GM21786 (cell line): ENCODE measurements around the gene LEP.
"Not testable (repeated sequence)": the region's sequence is repeated elsewhere in the genome, so short reads cannot be mapped to it uniquely, and the experiment has no call there.

Experiments
- ATAC-seq: cut with Tn5 transposase; IDR thresholded peaks from one replicate; pipeline ENCODE4 v1.9.1; 2021; ENCODE audit not compliant: unreplicated experiment

Gene LEP

DNA sequence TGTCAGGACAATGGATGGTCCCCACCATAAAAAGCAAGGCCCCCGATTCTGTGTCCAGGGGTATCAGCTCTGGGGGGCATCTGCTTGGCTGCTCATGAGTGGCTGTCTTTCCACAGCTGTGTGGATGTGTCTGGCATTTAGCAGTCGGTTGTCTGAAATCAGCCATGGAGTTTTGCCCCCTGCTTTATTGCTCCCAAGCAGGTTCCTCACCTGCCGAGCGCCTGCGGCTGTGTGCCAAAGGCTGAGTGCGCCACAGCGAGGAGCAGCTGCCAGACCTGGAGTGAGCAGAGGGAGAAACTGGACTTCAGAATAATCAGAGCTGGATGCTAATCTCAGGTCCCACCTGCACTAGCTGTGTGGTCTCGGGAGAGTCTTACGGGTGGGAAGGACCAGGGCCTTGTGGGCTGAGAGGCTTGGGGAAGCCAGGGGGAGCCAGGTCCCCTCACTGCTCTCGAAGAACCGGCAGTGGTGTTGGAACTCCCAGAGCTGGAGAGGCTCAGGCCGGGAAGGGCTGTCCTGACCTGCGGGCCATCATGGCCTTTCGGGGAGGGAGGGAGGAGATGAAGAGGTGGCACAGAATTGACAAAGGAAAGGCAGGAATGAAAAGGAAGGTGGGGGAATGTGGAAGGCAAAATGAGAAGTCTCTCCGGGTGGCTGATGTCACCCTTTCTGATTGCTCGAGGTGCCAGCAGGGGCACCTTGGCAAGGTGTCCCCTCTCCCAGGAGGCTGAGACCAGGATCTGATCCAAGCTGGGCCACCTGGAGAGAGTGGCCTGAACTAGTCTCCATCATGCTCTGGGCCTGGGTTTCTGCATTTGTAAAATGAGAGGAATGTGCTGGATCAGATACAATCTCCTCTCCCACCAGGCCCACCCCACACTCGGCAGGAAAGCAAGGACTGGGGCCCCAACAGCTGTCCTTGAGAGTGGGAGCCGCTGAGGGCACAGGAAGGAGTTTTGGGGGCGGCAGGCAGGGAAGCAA, 30.2 kb upstream of the LEP start:
- no peak for ATAC-seq

DNA sequence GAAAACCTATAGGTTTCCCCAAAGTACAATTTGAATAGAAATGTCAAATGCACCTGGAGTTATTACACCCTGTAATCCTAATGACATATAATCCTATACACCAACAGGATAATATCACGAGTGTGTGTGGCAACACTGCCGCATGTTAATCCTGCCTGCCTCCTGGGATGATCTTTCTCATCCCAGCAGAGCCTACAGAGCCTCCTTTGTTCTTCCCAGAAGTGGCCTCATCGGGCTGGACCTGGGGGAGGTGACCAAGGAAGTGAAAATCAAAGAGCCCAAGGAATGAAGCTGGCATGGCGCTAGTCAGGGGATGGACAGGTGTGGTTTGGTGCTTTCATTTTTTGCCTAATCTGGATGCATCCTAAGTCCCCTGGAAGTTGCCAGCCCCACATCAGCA, 29.5 kb upstream of the LEP start:
- no peak for ATAC-seq

DNA sequence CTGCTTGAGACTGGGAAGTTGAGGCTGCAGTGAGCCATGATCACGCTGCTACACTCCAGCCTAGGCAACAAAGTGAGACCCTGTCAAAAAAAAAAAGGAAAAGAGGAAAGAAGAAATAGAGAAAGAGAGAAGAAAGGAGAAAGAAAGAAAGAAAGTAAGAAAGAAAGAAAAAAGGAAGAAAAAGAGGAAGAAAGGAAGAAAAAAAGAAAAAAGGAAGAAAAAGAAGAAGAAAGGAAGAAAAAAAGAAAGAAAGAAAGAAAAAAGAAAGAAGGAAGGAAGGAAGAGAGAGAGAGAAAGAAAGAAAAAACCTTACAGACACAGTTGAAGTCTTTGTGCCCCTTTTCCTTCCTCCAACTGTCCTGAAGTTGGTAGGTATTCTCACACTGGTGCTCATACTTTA, 26.6 kb upstream of the LEP start:
- no peak for ATAC-seq

DNA sequence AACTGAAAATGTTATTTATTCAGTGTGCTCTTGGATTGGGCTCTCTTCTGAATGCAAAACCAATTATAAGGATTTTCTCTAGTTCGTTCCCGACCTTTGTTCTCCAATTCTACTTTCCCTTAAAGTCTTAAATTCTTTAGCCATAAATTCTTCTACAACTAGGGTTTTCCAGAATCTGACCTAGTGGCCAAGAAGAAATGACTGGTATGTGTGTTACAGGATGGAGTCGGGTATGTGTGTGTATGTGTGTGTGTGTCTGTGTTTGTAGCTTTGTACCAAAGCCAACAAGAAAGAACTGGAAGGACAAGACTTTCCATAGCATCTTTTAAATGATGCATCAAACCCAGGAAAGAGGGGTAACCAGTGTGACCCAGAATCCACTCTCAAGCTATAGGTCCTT, 25.8 kb upstream of the LEP start:
- no peak for ATAC-seq

DNA sequence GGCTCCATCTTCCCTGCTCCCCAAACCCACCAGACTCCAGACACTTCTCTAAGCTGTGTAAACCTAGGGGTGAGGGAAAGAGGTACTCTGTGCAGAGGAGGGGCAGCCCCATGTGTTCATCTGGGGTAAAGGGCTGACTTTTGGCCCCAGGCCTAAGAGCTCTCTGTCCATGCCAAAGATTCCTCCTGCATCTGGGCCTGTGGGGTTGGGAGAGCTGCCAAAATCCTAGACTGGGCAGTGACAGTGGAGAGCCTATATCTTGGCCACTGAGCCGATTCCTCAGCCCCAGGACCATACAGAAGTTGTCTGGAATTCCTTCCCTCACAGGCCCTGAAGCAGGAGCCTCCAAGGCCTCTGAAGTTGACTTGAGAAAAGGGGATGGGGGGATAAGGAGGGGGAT, 25.3 kb upstream of the LEP start:
- ATAC-seq, result no peak

DNA sequence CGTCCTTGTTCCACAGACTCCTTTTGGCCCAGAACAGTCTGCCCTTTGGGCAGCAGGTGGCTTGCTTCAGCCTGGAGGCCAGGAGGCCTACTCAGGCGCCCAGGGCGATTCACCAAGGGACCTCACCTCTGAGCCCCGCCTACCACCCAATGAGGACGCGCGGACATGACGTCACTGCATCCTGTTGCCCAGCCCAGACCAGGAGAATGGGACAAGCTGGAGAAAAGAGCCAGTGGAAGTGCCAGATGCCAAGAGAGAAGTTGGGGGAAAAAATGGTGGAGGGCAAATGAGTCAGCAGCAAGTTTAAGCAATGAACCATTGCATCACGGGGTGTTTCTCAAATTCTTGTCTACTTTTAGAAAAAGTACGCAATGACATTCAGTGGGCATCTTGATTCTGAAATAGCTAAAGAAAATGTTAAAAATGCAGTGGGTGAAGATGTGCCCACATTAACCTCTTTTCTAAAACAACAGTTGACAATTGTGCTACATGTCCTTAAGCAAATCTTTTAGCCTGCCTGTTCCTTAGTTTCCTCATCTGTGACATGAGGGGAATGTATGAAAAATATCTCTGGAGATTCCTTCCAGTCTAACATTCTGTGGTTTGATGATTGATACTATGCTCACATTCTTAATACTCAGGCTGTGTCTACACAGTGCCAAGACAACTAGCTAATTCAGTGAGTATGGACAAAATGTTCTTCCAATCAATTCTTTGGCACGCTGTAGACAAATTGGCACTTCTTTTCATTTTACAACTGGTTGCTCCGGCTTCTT, 23.9 kb upstream of the LEP start:
- ATAC-seq, result no peak

DNA sequence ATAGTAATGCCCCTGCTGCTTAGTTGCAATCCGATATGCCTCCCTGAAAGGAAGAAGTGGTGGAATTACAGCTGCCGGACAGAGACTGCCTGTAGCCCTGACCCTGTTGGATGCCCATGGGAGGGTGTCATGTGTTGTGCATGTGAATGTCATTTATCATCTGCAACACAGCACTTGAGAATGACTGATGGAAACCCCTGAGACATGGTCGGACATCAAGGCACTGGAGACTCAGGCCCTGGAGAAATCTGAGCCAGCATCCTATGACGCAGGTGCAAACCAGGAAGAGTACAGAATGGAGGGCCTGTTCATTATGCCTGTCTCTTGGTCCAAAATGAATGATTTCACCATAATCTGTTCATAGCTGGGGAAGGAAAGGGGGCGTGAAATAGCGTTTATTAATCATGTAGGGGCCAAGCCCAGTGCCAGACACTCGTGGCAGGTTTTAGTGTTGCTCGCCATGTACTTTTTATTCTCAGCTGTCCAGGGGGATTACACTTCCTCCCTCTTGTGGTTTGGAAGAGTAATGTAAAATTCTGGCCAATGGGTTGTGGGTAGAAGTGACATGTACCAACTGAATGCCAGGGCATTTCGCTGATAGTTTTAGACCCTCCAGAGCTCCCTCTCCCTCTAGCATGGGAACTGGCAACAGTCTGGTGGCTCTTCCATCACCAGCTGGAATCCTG, 23.0 kb upstream of the LEP start:
- no peak for ATAC-seq

DNA sequence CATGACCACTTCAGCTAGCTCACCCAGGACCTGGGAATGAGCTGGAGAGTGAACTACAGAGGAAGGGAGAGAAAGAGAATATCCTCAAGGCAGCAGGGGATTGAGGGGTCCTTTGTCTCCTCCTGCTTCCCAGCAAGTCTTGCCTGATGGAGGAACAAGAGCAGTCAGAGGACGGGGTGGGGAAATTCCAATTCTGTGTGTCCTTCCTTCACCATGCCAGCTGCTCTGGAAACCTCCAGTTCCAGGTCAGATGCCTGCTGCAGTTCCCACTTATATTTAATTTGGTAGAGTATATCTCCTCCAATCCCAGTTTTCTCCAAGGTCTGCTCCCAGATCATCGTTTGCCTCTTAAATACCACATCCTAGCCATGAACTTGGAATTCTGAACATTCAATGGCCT, 21.4 kb upstream of the LEP start:
- ATAC-seq, result no peak

DNA sequence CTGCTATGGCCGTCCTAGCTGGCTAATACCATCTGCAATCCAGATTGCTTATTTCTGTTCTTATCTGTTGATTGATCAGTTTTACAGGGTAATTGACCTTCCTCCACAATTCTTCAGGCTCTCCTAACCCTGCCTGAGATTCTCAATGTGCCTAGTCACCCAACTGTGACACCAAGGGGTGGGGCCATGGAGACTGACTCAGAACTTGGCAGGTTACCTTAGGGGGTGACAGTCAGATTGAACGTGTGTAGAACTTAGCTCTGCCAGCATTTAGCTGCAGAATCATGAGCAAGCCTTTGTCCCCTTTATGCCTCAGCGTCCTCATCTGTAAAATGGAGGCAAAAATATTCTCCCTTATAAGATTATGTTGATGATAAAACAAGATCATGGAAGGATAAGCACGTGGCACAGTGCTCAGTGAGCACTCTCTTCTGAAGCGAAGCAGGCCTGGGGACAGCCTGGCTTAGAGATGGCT, 19.1 kb upstream of the LEP start:
- ATAC-seq, result no peak

DNA sequence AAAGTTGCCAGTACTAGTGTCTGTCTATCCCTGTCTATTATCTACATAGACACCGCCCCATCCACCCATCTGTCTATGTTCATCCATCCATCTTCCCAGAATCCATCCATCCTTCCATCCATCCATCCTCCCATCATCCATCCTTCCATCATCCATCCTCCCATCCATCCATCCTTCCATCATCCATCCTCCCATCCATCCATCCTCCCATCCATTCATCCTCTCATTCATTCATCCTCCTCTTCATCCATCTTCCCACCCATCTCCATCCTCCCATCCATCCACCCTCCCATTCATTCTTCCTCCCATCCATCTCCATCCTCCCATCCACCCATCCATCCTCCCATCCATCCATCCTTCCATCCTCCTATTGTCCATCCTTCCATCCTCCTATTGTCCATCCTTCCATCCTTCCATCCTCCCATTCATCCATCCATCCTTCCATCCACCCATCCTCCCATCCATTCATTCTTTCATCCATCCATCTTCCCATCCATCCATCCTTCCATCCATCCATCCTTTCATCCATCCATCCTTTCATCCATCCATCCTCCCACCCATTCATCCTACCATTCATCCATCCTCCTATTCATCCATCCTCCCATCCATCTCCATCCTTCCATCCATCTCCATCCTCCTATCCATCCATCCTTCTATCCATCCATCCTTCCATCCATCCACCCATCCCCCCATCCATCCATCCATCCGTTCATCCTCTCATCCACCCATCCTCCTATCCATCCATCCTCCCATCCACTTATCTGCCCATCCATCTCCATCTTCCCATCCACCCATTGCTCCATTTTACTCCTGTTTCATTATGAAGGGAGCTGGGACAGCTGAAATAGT, 14.7 kb upstream of the LEP start:
- ATAC-seq, result no peak

DNA sequence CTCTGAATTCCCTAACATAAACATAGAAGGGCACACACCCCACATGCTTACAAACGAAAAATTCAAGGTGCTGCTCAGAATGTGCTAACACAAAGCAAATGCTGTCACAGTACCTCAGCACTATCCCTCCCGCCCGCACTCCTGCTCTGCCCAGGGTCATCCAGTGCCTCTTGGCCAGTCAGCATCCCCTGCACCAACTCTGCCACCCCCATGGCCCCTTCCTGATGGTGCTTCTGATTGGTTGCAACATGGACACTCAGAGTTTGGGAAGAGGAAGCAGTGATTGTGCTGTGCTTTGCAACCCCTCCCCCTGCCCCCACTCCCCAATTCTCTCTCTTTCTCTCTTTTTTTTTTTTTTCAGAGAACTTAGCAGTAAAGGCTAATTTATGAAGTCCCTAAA, 13.8 kb upstream of the LEP start:
- no peak for ATAC-seq

DNA sequence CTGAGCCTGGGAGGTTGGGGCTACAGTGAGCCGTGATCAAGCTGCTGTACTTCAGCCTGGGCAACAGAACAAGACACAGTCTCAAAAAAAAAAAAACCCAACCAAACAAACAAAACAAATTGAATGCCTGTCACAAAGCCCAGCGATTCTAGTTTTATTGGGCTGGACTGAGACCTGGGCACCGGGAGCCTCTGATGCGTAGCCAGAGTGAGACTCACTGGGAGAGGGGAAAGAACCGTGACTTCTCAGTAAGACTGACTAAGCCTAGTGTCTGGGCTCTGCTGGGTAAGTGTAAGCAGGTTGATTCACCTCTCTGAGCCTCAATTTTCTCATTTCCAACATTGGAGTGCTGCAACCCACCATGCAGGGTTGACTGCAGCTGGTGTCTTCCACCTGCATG, 10.1 kb upstream of the LEP start:
- no peak for ATAC-seq

DNA sequence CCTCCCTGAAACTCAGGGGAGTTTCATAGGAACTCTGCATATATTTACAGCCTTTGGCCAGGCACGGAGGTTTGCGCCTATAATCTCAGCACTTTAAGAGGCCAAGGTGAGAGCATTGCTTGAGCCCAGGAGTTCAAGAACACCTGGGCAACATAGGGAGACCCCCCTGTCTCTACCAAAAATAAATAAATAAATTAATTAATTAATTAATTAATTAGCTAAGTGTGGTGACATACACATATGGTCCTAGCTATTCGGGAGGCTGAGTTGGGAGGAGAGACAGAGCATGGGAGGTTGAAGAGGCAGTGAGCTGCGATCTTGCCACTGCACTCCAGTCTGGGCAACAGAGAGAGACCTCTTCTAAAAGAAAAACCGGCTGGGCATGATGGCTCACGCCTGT, 9.4 kb upstream of the LEP start:
- no peak for ATAC-seq

DNA sequence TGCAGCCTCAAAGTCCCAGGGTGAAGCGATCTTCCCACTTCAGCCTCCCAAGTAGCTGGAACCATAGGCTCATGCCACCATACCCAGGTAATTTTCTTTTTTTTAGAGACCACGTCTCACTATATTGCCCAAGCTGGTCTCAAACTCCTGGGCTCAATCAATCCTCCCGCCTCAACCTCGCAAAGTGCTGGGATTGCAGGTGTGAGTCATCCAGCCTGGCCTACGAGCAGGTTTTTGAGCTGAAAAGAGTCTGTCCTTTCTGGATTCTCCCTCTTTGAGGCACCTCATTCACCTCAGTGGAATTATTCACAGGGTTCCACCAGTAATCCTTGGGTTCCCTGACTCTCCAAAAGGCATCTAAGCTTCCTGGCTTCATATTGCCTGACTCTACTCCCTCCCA, 7.6 kb upstream of the LEP start:
- no peak for ATAC-seq

DNA sequence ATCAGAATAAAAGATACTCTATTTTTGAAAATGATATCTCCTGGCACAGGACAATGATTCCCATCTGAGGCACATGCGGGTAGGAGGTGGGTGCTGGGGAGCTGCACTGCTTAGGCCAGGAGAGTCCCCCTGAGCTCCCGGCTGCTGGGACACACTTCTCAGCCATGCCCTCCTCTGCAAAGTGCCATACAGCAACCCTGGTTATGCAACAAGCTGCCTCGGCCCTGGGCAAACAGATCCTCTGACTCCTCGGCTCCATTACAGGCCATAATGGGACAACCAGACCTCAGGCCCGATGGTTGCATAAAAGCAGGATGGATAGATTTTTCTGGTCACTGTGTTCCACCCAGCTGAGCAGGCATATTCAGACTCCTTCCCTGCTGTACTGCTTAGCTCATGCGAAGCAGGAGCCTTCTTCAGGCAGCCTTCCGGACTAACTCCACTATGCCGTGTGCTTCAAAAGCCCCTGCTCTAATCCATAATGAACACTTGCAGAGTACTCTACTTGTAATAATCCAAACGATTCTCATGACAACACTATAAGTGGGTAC, 6.5 kb upstream of the LEP start:
- no peak for ATAC-seq

DNA sequence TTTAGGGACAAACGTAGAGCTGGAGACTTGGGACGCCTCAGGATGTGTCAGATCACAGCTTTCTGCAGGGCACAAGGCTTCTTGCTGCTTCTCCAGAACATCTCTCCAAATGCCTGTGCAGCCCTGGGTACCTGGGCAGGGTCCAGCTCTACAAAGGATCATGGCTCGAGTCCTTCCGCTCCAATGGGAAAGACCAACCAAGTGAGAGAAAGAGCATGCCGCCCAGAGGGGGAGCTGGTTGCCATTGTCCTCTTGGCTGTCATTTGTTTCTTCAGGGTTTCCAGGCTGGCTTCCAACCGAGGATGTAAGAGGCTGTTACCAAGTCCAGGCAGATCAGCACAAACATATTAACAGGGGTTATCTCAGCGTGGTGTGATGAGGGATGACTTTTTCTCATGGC, 5.6 kb upstream of the LEP start:
- no peak for ATAC-seq

DNA sequence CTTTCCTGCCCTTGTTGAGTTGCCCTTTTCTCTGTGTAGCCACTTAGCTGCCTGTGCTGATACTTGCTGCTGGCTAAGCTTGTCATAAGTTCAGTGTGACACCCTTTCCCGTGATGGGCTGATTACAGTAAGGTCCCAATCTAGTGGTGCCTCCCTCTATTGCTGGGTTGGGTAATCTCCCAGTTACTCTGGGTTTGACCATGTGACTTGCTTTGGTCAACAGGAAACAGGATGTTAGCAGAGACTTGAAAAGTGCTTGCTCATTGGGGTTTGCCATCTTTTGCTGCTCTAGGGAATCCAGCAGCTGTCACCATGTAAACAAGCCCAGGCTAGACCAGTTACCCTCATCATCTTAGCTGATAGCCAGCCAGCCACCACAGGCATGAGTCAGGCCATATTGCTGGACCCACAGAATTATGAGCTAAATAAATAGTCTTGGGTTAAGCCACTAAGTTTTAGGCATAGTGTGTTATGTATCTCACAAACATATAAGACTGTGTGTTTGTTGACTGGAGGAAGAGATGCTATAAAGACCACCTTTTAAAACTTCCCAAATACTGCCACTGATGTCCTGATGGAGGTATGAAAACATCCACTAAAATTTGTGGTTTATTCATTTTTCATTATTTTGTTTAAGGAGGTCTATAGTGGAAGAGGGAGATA, 4.0 kb upstream of the LEP start:
- ATAC-seq, result peak; percentile 55

DNA sequence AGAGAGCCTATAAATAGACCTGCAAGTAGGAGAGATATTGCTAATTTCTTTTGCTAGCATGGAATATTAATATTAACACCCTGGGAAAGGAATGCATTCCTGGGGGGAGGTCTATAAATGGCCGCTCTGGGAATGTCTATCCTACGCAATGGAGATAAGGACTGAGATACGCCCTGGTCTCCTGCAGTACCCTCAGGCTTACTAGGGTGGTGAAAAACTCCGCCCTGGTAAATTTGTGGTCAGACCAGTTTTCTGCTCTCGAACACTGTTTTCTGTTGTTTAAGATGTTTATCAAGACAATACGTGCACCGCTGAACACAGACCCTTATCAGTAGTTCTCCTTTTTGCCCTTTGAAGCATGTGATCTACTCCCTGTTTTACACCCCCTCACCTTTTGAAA, 1.9 kb upstream of the LEP start:
- ATAC-seq, result not testable (repeated sequence)

DNA sequence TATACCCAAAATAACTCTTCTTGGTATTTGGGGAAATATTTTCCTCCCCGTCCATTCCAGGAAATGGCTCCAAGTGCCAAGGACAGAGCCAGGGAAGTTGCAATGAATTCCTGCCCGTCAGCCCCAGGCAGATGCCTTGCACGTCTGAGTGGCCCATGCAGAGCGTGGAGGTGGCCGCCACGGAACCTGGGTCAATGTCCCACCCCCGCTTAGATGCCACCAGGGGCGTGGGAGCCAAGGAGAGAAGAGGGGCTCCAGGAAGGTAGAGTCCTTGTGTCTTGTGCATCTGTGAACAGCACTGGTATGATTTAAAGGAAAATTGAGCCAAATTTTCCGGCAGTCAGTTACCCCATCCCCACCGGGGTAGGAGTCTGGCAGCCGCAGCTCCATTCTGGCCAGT, 1.6 kb downstream of the LEP start:
- ATAC-seq, result no peak

DNA sequence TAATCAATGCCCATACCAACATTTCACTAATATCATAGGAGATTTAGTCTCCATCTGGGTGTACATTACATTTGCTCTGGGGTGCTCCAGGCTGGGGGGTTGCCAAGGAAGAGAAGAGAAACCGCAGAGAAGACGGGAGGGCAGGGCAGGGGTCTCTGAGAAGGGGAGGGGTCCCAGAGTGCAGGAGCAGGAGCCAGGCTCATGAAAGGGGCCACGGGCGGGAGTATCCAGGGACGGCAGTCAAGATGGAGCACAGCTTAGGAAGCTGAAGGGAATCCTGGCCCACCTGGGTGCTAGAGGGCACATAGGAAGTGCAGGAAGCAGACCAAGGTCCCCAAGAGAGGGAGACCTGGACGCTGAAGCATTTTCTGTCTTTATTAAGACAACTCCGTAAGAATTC, 2.2 kb downstream of the LEP start:
- no peak for ATAC-seq
